HCT116 (cell line): ENCODE measurements around the gene EFNB1. TPM values are rescaled to one million over a fixed set of nuclear protein-coding genes. Genes with fewer than 3 reads are reported as not detected.
"Not testable (repeated sequence)": the region's sequence is repeated elsewhere in the genome, so short reads cannot be mapped to it uniquely, and the experiment has no call there.

Experiments used
- ATAC-seq: fragments of 200-7000 bp; cut with Tn5 transposase; 2 replicates; pipeline ENCODE4 v1.9.1; 2020; ENCODE audit warnings: mild to moderate bottlenecking, moderate library complexity
- BruUV-seq: library from RNA; stranded (reverse); fragments of 400-500 nt; replicated peaks from 2 replicates; lab custom pipeline; 2021; lab: Mats Ljungman, UMichigan
- CTCF ChIA-PET: fragments of 300-600 bp; sonication (Branson Sonifier 250); formaldehyde crosslinking; loops from one replicate; lab custom pipeline; 2021; ENCODE audit warnings: antibody characterized with exemption; lab: Charles Lee
- POLR2A ChIA-PET: fragments of 300-600, 350-600 bp; sonication (Branson Sonifier 250); formaldehyde crosslinking; loops from one replicate; lab custom pipeline; 2021; ENCODE audit warnings: antibody characterized with exemption; lab: Charles Lee
- RAD21 ChIA-PET, 2 experiments: fragments of 300-600 bp; sonication (Branson Sonifier 250); formaldehyde crosslinking; loops; one replicate each; lab custom pipeline; 2023; ENCODE audit warnings: low total read pairs in 2 of 2; ENCODE audit not compliant: uncharacterized antibody in 2 of 2, unreplicated experiment in 2 of 2, low non-redundant PET in 1 of 2; lab: Charles Lee
- DNase-seq: peaks from one replicate; pipeline ENCODE4 v3.0.0-alpha.2; 2010; ENCODE audit warnings: low read depth, low spot score
- H2AFZ ChIP-seq: fragments of 200-600 bp; shearing (Covaris generic), sonication (generic); 2 replicates; pipeline ENCODE4 v1.6.1; 2017; ENCODE audit warnings: low read depth, mixed run types, mixed read lengths, antibody characterized with exemption, low read length; ENCODE audit not compliant: poor library complexity, severe bottlenecking
- H3K27ac ChIP-seq: 2 replicates; pipeline ENCODE4 v1.5.1; 2012; ENCODE audit warnings: low read depth, low read length
- H3K27me3 ChIP-seq: fragments of 200-600 bp; sonication (generic); 2 replicates; pipeline ENCODE4 v1.6.1; 2016; ENCODE audit warnings: mixed run types, low read length, mixed read lengths; ENCODE audit not compliant: insufficient read depth
- H3K36me3 ChIP-seq, 2 experiments: fragments of 200-500 bp in 1 of 2; fragments of 200-600 bp in 1 of 2; sonication (Bioruptor generic) in 1 of 2; sonication (generic) in 1 of 2; 2 replicates each; pipeline versions ENCODE4 v1.5.1 to v1.6.1; 2014 to 2016; ENCODE audit warnings: low read length in 2 of 2, inconsistent platforms in 1 of 2, mixed read lengths in 1 of 2, mixed run types in 1 of 2; ENCODE audit not compliant: insufficient read depth in 2 of 2, control insufficient read depth in 1 of 2
- H3K4me1 ChIP-seq, 2 experiments: fragments of 200-600 bp in 1 of 2; sonication (generic) in 1 of 2; 2 replicates each; pipeline versions ENCODE4 v1.5.1 to v1.6.1; 2012 to 2017; ENCODE audit warnings: low read length in 2 of 2, inconsistent platforms in 1 of 2, mild to moderate bottlenecking in 1 of 2, mixed read lengths in 1 of 2, mixed run types in 1 of 2, moderate library complexity in 1 of 2; ENCODE audit not compliant: insufficient read depth in 2 of 2, control insufficient read depth in 1 of 2
- H3K4me2 ChIP-seq: fragments of 200-600 bp; sonication (generic); 2 replicates; pipeline ENCODE4 v1.6.1; 2017; ENCODE audit warnings: mixed run types, low read length, mixed read lengths
- H3K4me3 ChIP-seq, 2 experiments: fragments of 200-600 bp in 1 of 2; sonication (generic) in 1 of 2; replicated peaks in 1 of 2; 2 replicates each; pipeline ENCODE4 v1.5.1; 2011 to 2016; ENCODE audit warnings: low read length in 2 of 2, control low read depth in 1 of 2, low read depth in 1 of 2, mild to moderate bottlenecking in 1 of 2, mixed read lengths in 1 of 2, mixed run types in 1 of 2
- H3K79me2 ChIP-seq: fragments of 200-600 bp; sonication (generic); 2 replicates; pipeline ENCODE4 v1.6.1; 2017; ENCODE audit warnings: mild to moderate bottlenecking, mixed run types, low read length, moderate library complexity, mixed read lengths; ENCODE audit not compliant: insufficient read depth
- H3K9ac ChIP-seq: fragments of 200-600 bp; sonication (generic); 2 replicates; pipeline ENCODE4 v1.6.1; 2016; ENCODE audit warnings: low read length, mixed read lengths
- H3K9me2 ChIP-seq: fragments of 200-600 bp; sonication (generic), shearing (Covaris generic); 2 replicates; pipeline ENCODE4 v1.6.1; 2017; ENCODE audit warnings: mixed run types, mild to moderate bottlenecking, moderate library complexity; ENCODE audit not compliant: insufficient read depth
- H3K9me3 ChIP-seq, 2 experiments: fragments of 200-500 bp in 1 of 2; fragments of 200-600 bp in 1 of 2; sonication (Bioruptor generic) in 1 of 2; sonication (generic) in 1 of 2; 2 replicates each; pipeline ENCODE4 v1.6.1; 2014 to 2017; ENCODE audit warnings: low read length in 2 of 2, mixed read lengths in 2 of 2, inconsistent platforms in 1 of 2, low read depth in 1 of 2, mild to moderate bottlenecking in 1 of 2, mixed run types in 1 of 2, moderate library complexity in 1 of 2; ENCODE audit not compliant: control insufficient read depth in 1 of 2, insufficient read depth in 1 of 2
- H4K20me1 ChIP-seq: fragments of 200-600 bp; sonication (generic), shearing (Covaris generic); 2 replicates; pipeline ENCODE4 v1.6.1; 2017; ENCODE audit warnings: mixed run types, mild to moderate bottlenecking, moderate library complexity; ENCODE audit not compliant: insufficient read depth
- JUND ChIP-seq: IDR thresholded peaks from 2 replicates; pipeline ENCODE4 v1.6.1; 2012
- SRF ChIP-seq: IDR thresholded peaks from 2 replicates; pipeline ENCODE4 v1.6.1; 2012; ENCODE audit warnings: low read depth
- intact Hi-C: fragments of 100-400 bp; cut with micrococcal nuclease; formaldehyde crosslinking; loops from 2 replicates; pipeline ENCODE4 v1.10.0; 2022
- total RNA-seq: library from RNA; stranded (reverse); gene quantifications from one replicate; pipeline ENCODE4 v1.2.1, GENCODE V29; 2021; ENCODE audit not compliant: unreplicated experiment
- TF ChIP-seq, protein P1 (sequence below): IDR thresholded peaks from 2 replicates; pipeline ENCODE4 v1.6.1; 2012; ENCODE audit warnings: low read depth
- TF ChIP-seq, protein P2 (sequence below): IDR thresholded peaks from 2 replicates; pipeline ENCODE4 v1.6.1; 2011; ENCODE audit warnings: mild to moderate bottlenecking, low read length, moderate library complexity; ENCODE audit not compliant: insufficient replicate concordance; ENCODE audit errors: extremely low read depth

The EFNB1 gene
- total RNA-seq, 1 experiment from 2014 or later, result 14.7 TPM

DNA sequence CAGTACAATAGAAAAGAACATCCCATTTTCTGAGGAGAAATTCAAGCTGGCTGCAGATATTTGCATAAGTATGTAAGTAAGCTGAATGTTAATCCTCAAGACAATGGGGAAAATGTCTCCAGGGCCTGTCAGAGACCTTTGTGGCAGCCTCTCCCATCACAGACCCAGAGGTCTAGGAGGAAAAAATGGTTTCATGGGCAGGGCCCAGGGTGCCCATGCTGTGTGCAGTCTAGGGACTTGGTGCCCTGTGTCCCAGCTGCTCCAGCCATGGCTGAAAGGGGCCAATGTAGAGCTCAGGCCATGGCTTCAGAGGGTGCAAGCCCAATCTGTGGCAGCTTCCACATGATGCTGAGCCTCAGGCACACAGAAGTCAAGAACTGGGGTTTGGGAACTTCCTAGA is 30.4 kb upstream of the EFNB1 start:
- H3K9ac ChIP-seq, H3K27me3 ChIP-seq, RAD21 ChIA-PET, H2AFZ ChIP-seq, ATAC-seq, H3K36me3 ChIP-seq, H3K79me2 ChIP-seq, H3K27ac ChIP-seq, intact Hi-C loops, POLR2A ChIA-PET, H3K9me2 ChIP-seq, BruUV-seq, H3K9me3 ChIP-seq, H3K4me2 ChIP-seq, H4K20me1 ChIP-seq, H3K4me1 ChIP-seq, CTCF ChIA-PET, DNase-seq, H3K4me3 ChIP-seq: not testable (repeated sequence)

DNA sequence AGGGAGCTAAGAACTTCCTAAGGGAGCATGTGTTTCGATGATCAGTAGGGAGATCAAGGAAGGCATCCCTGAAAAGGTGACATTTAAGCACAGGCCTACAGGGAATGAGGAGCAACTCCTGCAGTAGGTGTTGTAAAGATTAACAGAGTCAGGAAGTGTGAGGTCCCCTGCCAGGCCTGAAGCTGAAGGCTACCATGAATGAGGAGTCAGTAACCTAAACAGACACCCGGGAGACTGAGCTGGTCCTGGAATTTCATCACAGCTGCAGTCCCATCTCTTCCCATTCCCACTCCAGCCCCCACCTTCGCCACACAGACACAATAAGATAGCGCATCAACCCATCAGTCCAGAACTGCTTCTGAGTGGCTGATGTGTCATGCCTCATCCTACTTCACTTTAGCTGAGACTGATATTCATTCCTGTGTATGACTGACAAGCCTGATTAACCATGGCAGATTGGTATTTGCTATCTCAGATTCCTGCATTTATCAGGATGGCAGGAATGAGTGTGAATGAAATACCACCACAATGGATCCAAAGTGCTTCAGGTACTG is 27.0 kb upstream of the EFNB1 start:
- Histone ChIP-seq H3K27ac (no peak overlapping the region), H4K20me1 (no peaks in the 10 kb centered on the region), H3K9me3 (no peaks in the 10 kb centered on the region), H3K79me2 (no peaks in the 10 kb centered on the region), H3K27me3 (no peaks in the 10 kb centered on the region), H2AFZ (no peak overlapping the region), H3K4me3 (no peak overlapping the region), H3K4me2 (no peak overlapping the region), H3K9me2 (no peaks in the 10 kb centered on the region), H3K9ac (no peak overlapping the region)
- ChIA-PET POLR2A (no interaction called here), CTCF (no interaction called here), RAD21 (no interaction called here)
- DNase-seq (no peak), ATAC-seq (no peak)
- no TSS peak for BruUV-seq
- TF ChIP-seq SRF, result no peak
- TF ChIP-seq JUND, result no peak
- TF ChIP-seq, protein P1, sequence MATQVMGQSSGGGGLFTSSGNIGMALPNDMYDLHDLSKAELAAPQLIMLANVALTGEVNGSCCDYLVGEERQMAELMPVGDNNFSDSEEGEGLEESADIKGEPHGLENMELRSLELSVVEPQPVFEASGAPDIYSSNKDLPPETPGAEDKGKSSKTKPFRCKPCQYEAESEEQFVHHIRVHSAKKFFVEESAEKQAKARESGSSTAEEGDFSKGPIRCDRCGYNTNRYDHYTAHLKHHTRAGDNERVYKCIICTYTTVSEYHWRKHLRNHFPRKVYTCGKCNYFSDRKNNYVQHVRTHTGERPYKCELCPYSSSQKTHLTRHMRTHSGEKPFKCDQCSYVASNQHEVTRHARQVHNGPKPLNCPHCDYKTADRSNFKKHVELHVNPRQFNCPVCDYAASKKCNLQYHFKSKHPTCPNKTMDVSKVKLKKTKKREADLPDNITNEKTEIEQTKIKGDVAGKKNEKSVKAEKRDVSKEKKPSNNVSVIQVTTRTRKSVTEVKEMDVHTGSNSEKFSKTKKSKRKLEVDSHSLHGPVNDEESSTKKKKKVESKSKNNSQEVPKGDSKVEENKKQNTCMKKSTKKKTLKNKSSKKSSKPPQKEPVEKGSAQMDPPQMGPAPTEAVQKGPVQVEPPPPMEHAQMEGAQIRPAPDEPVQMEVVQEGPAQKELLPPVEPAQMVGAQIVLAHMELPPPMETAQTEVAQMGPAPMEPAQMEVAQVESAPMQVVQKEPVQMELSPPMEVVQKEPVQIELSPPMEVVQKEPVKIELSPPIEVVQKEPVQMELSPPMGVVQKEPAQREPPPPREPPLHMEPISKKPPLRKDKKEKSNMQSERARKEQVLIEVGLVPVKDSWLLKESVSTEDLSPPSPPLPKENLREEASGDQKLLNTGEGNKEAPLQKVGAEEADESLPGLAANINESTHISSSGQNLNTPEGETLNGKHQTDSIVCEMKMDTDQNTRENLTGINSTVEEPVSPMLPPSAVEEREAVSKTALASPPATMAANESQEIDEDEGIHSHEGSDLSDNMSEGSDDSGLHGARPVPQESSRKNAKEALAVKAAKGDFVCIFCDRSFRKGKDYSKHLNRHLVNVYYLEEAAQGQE, result no peak
- TF ChIP-seq, protein P2, sequence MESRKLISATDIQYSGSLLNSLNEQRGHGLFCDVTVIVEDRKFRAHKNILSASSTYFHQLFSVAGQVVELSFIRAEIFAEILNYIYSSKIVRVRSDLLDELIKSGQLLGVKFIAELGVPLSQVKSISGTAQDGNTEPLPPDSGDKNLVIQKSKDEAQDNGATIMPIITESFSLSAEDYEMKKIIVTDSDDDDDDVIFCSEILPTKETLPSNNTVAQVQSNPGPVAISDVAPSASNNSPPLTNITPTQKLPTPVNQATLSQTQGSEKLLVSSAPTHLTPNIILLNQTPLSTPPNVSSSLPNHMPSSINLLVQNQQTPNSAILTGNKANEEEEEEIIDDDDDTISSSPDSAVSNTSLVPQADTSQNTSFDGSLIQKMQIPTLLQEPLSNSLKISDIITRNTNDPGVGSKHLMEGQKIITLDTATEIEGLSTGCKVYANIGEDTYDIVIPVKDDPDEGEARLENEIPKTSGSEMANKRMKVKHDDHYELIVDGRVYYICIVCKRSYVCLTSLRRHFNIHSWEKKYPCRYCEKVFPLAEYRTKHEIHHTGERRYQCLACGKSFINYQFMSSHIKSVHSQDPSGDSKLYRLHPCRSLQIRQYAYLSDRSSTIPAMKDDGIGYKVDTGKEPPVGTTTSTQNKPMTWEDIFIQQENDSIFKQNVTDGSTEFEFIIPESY, result no peak
- TF ChIP-seq, all 23 proteins: peak for 0
- H3K4me1 ChIP-seq, result no peaks in the 10 kb centered on the region
- intact Hi-C loops, result no loop called here
- no peaks in the 10 kb centered on the region for H3K36me3 ChIP-seq
